HepG2 (cell line): Measurements from ENCODE around the gene DNAJC12. TPM values are rescaled to one million over a fixed set of nuclear protein-coding genes. Genes with fewer than 3 reads are reported as not detected.
A peak's percentile ranks its signal among the peaks of the same experiment; 100 is the strongest.

Experiments used
- CREB1 ChIP-seq, 2 experiments: fragments of 450-650 bp in 1 of 2; IDR thresholded peaks; 2 replicates each; pipeline ENCODE4 v1.6.1; 2016 to 2017; ENCODE audit warnings: control low read depth in 1 of 2, mild to moderate bottlenecking in 1 of 2, missing compliant biosample characterization in 1 of 2, missing genetic modification characterization in 1 of 2
- DMAP1 ChIP-seq: IDR thresholded peaks from 2 replicates; pipeline ENCODE4 v1.6.1; 2016
- FOXK1 ChIP-seq: sonication (generic); formaldehyde crosslinking; IDR thresholded peaks from 2 replicates; pipeline ENCODE4 v1.4.0; 2020; ENCODE audit warnings: low read depth, missing genetic modification reagents, borderline replicate concordance
- GATAD2A ChIP-seq: IDR thresholded peaks from 2 replicates; pipeline ENCODE4 v1.6.1; 2016
- IRF1 ChIP-seq: sonication (generic); formaldehyde crosslinking; IDR thresholded peaks from 2 replicates; pipeline ENCODE4 v1.4.0; 2020; ENCODE audit warnings: low read depth, mild to moderate bottlenecking, missing genetic modification reagents
- JDP2 ChIP-seq: sonication (generic); formaldehyde crosslinking; IDR thresholded peaks from 2 replicates; pipeline ENCODE4 v1.8.1; 2022; ENCODE audit warnings: missing genetic modification reagents, borderline replicate concordance
- KLF12 ChIP-seq: sonication (generic); formaldehyde crosslinking; IDR thresholded peaks from 2 replicates; pipeline ENCODE4 v1.4.0; 2020; ENCODE audit warnings: missing genetic modification reagents, borderline replicate concordance
- KLF6 ChIP-seq: IDR thresholded peaks from 2 replicates; pipeline ENCODE4 v1.8.0; 2016; ENCODE audit warnings: missing biosample characterization, missing genetic modification reagents
- MLX ChIP-seq: IDR thresholded peaks from 2 replicates; pipeline ENCODE4 v1.6.1; 2016
- MXD1 ChIP-seq: sonication (generic); formaldehyde crosslinking; IDR thresholded peaks from 2 replicates; pipeline ENCODE4 v1.4.0; 2020; ENCODE audit warnings: mild to moderate bottlenecking, missing genetic modification reagents
- PHB2 ChIP-seq: fragments of 450-650 bp; IDR thresholded peaks from 2 replicates; pipeline ENCODE4 v1.6.1; 2018; ENCODE audit not compliant: partially characterized antibody
- RARA ChIP-seq: IDR thresholded peaks from 2 replicates; pipeline ENCODE4 v1.6.1; 2016; ENCODE audit warnings: missing genetic modification reagents, missing compliant biosample characterization
- REXO4 ChIP-seq: sonication (generic); formaldehyde crosslinking; IDR thresholded peaks from 2 replicates; pipeline ENCODE4 v1.8.0; 2022; ENCODE audit warnings: missing genetic modification reagents, mild to moderate bottlenecking, borderline replicate concordance
- SP4 ChIP-seq: sonication (generic); formaldehyde crosslinking; IDR thresholded peaks from 2 replicates; pipeline ENCODE4 v1.8.1; 2023; ENCODE audit warnings: mild to moderate bottlenecking, missing genetic modification reagents
- TCF12 ChIP-seq, 2 experiments: fragments of 450-650 bp in 1 of 2; sonication (generic) in 1 of 2; formaldehyde crosslinking in 1 of 2; IDR thresholded peaks; 2 replicates each; pipeline versions ENCODE4 v1.6.1 to v1.8.0; 2017 to 2022; ENCODE audit warnings: antibody characterized with exemption in 1 of 2, mild to moderate bottlenecking in 1 of 2, missing genetic modification reagents in 1 of 2, moderate library complexity in 1 of 2
- TFDP1 ChIP-seq: IDR thresholded peaks from 2 replicates; pipeline ENCODE4 v1.6.1; 2016; ENCODE audit warnings: missing compliant biosample characterization, missing genetic modification reagents, borderline replicate concordance
- YEATS2 ChIP-seq: sonication (generic); formaldehyde crosslinking; IDR thresholded peaks from 2 replicates; pipeline ENCODE4 v1.4.0; 2020; ENCODE audit warnings: missing genetic modification reagents, borderline replicate concordance
- ZBTB14 ChIP-seq: sonication (generic); formaldehyde crosslinking; IDR thresholded peaks from 2 replicates; pipeline ENCODE4 v1.4.0; 2020; ENCODE audit warnings: missing genetic modification reagents
- ZBTB2 ChIP-seq: sonication (generic); formaldehyde crosslinking; IDR thresholded peaks from 2 replicates; pipeline ENCODE4 v1.8.0; 2022; ENCODE audit warnings: low read depth, missing genetic modification reagents
- ZNF263 ChIP-seq: sonication (generic); formaldehyde crosslinking; IDR thresholded peaks from 2 replicates; pipeline ENCODE4 v1.4.0; 2020; ENCODE audit warnings: missing genetic modification reagents
- ZNF34 ChIP-seq: sonication (generic); formaldehyde crosslinking; IDR thresholded peaks from 2 replicates; pipeline ENCODE4 v1.4.0; 2020; ENCODE audit warnings: mild to moderate bottlenecking, missing genetic modification reagents, borderline replicate concordance
- ZNF484 ChIP-seq: sonication (generic); formaldehyde crosslinking; IDR thresholded peaks from 2 replicates; pipeline ENCODE4 v1.5.1; 2020; ENCODE audit warnings: mild to moderate bottlenecking, low read depth, missing genetic modification reagents, borderline replicate concordance
- ZNF557 ChIP-seq: sonication (generic); formaldehyde crosslinking; IDR thresholded peaks from 2 replicates; pipeline ENCODE4 v1.4.0; 2020; ENCODE audit warnings: missing genetic modification reagents
- ZNF850 ChIP-seq: sonication (generic); formaldehyde crosslinking; conservative IDR thresholded peaks from 2 replicates; pipeline ENCODE4 v1.9.0; 2021; ENCODE audit warnings: mild to moderate bottlenecking, missing genetic modification reagents
- ZSCAN12 ChIP-seq: sonication (generic); formaldehyde crosslinking; IDR thresholded peaks from 2 replicates; pipeline ENCODE4 v1.9.0; 2021; ENCODE audit warnings: mild to moderate bottlenecking, missing genetic modification reagents
- ZSCAN9 ChIP-seq: IDR thresholded peaks from 2 replicates; pipeline ENCODE4 v1.6.1; 2016; ENCODE audit warnings: borderline replicate concordance
- polyA plus RNA-seq, 8 experiments: library from polyadenylated mRNA; depleted of rRNA in 3 of 8; stranded (reverse) in 7 of 8; unstranded in 1 of 8; fragments of >200 nt; fragmentation: Illumina TruSeq in 4 of 8; extraction: Trizol in 4 of 8; gene quantifications; 2 replicates each; pipeline versions ENCODE4 v1.2.1 to v1.2.3, GENCODE V29; 2011 to 2016; ENCODE audit warnings: low read depth in 4 of 8, missing spikeins in 1 of 8, mixed read lengths in 1 of 8; ENCODE audit not compliant: insufficient read depth in 1 of 8
- total RNA-seq, 5 experiments: library from RNA; depleted of rRNA; stranded (reverse); fragments of >200 nt; fragmentation: Illumina TruSeq; extraction: Trizol; gene quantifications; 2 replicates each; pipeline ENCODE4 v1.2.3, GENCODE V29; 2016; ENCODE audit warnings: low read depth in 1 of 5

Gene DNAJC12
- total and polyA plus RNA-seq, 2 of the 13 experiments (the other 11 are each of a cell fraction or from before 2014, with no cell fraction given), result 11.6 to 43.9 TPM

- TF ChIP-seq RARA (peak; percentile 81), DMAP1 (CRISPR knock-in tag) (peak; percentile 85), GATAD2A (CRISPR knock-in tag) (peak; percentile 68), ZBTB2 (CRISPR knock-in tag) (peak; percentile 67), ZNF484 (CRISPR knock-in tag) (no peak), IRF1 (CRISPR knock-in tag) (no peak), ZSCAN12 (no peak), PHB2 (no peak), SP4 (CRISPR knock-in tag) (peak; percentile 56; the same call in 1 of the 2 replicates), TCF12 (IDR thresholded peaks at IDR 0.05) (no peak), TCF12 (CRISPR knock-in tag; IDR thresholded peaks at IDR 0.05) (peak; percentile 79), ZNF263 (CRISPR knock-in tag) (0 out of 2 replicates have a peak, but pooled peaks have one; percentile 64), KLF12 (peak; percentile 87; the same call in 1 of the 2 replicates), ZSCAN9 (peak; percentile 92; the same call in 1 of the 2 replicates), FOXK1 (CRISPR knock-in tag) (peak; percentile 99), MXD1 (CRISPR knock-in tag) (peak; percentile 93), REXO4 (CRISPR knock-in tag) (peak; percentile 87; the same call in 1 of the 2 replicates), TFDP1 (CRISPR knock-in tag) (peak; percentile 98), ZNF850 (no peak), KLF6 (CRISPR knock-in tag) (peak; percentile 92), JDP2 (peak; percentile 38; the same call in 1 of the 2 replicates), ZNF34 (no peak), CREB1 (IDR thresholded peaks at IDR 0.05) (peak; percentile 57; the same call in 1 of the 2 replicates), CREB1 (CRISPR knock-in tag; IDR thresholded peaks at IDR 0.05) (no peak; the same call in 1 of the 2 replicates), YEATS2 (CRISPR knock-in tag) (peak; percentile 86), MLX (CRISPR knock-in tag) (peak; percentile 82), ZNF557 (peak; percentile 19), ZBTB14 (CRISPR knock-in tag) (no peak; the same call in 1 of the 2 replicates)
Observed at GRCh38 chr10:67884313-67884841, 46.4 kb upstream of the DNAJC12 start, which contains the start of gene SIRT1 (continued).
